Right cardiac atrium (tissue), 5 donors: ENCODE measurements around the gene FGF6. TPM values are rescaled to one million over a fixed set of nuclear protein-coding genes. Genes with fewer than 3 reads are reported as not detected.

ENCODE experiments used
- ATAC-seq, 2 donors: fragments of 200-7000 bp; cut with Tn5 transposase; one replicate each; pipeline versions ENCODE4 v1.8.0 to v1.9.1; 2020; ENCODE audit warnings: moderate library complexity in 2 of 2, mild to moderate bottlenecking in 1 of 2
- DNase-seq, 3 donors: peaks; one replicate each; pipeline ENCODE4 v3.0.0-alpha.2; 2020
- H3K27ac ChIP-seq: one replicate; pipeline ENCODE4 v1.5.1; 2013; ENCODE audit warnings: mild to moderate bottlenecking, low read length, control low read depth, moderate library complexity
- H3K27me3 ChIP-seq: one replicate; pipeline ENCODE4 v1.6.1; 2013; ENCODE audit not compliant: control insufficient read depth, insufficient read depth
- H3K4me1 ChIP-seq: one replicate; pipeline ENCODE4 v1.6.1; 2013; ENCODE audit warnings: low read length; ENCODE audit not compliant: control insufficient read depth, insufficient read depth
- H3K4me3 ChIP-seq: one replicate; pipeline ENCODE4 v1.5.1; 2013; ENCODE audit warnings: low read length, control low read depth
- H3K9me3 ChIP-seq: one replicate; pipeline ENCODE4 v1.6.1; 2013; ENCODE audit warnings: low read length; ENCODE audit not compliant: control insufficient read depth
- WGBS: extraction: QIAGEN DNeasy Blood & Tissue Kit; methylation state at CpG from one replicate; pipeline ENCODE4 v1.1.7; 2013; 5-methylcytosine and 5-hydroxymethylcytosine counted together
- intact Hi-C, 4 donors: fragments of 100-400 bp; cut with DNase I; formaldehyde crosslinking; loops; one replicate each; pipeline versions ENCODE4 v1.11.0 to v1.14.0; 2022 to 2023
- long read RNA-seq, 4 donors: library from polyadenylated mRNA; unstranded; transcript quantifications; one replicate each; pipeline ENCODE4 v2.0.0, GENCODE V29; 2020 to 2021
- polyA plus RNA-seq: library from polyadenylated mRNA; stranded (reverse); fragments of 200-250 nt; gene quantifications from one replicate; pipeline ENCODE4 v1.2.3, GENCODE V29; 2013
- total RNA-seq, 4 donors: library from RNA; stranded (reverse); fragmentation: NEBNext Ultra II Directional; extraction: Animal tissue kit (Norgen Biotek cat#: 25700); gene quantifications; one replicate each; pipeline ENCODE4 v1.2.1, GENCODE V29; 2021
- donor health status: healthy with polysubstance abuse.
- donor health status: DM: no; HTN: yes; CAD: no.
- donor health status: DM: no; HTN: no; CAD: no.
- donor health status: DM: no; HTN: yes; CAD: no; lungs with severe emphysema.
- donor health status: DM: yes; HTN: yes; CAD: no.

The FGF6 gene
- total RNA-seq (not detected), polyA plus RNA-seq (not detected)
- long read RNA-seq, donor 1: 0 reads
- long read RNA-seq, donor 2: 0 reads
- long read RNA-seq, donor 3: 0 reads
- long read RNA-seq, donor 4: 0 reads

GRCh38 chr12:4445156-4446101 lies at the start of gene FGF6:
Gene FGF6, minus strand, starts transcription at chr12:4445815. Its CDS starts 245 bp downstream, at chr12:4445570.
- no peak for ATAC-seq
- Histone ChIP-seq H3K27ac (no peak within 1 kb of the TSS), H3K27me3 (no peaks in the 10 kb centered on the region), H3K9me3 (no peaks in the 10 kb centered on the region), H3K4me1 (peaks cover 2% of the 10 kb centered on the region), H3K4me3 (no peak within 1 kb of the TSS)
- DNase-seq: no peak
- intact Hi-C loops: no loop called here
- 89% methylated on average over 42 of the region's 42 CpGs for WGBS

- Histone ChIP-seq H3K9me3 (no peaks in the 10 kb centered on the region), H3K27me3 (no peaks in the 10 kb centered on the region), H3K27ac (no peak overlapping the region), H3K4me3 (no peak overlapping the region), H3K4me1 (no peaks in the 10 kb centered on the region)
- DNase-seq: no peak
- intact Hi-C loops: no loop called here
- WGBS: 81% methylated on average over 1 of the region's 1 CpG
- ATAC-seq: no peak
Measured at GRCh38 chr12:4490973-4491372, 45.4 kb upstream of the FGF6 start.

- no peaks in the 10 kb centered on the region for H3K9me3 ChIP-seq
- no peak for DNase-seq
- no peaks in the 10 kb centered on the region for H3K4me1 ChIP-seq
- H3K27me3 ChIP-seq: no peaks in the 10 kb centered on the region
- intact Hi-C loops: no loop called here
- no peak overlapping the region for H3K4me3 ChIP-seq
- H3K27ac ChIP-seq: no peak overlapping the region
- no peak for ATAC-seq
- 73% methylated on average over 2 of the region's 2 CpGs for WGBS
Measured at GRCh38 chr12:4489556-4489955, 43.9 kb upstream of the FGF6 start.

- DNase-seq: no peak
- Histone ChIP-seq H3K9me3 (no peaks in the 10 kb centered on the region), H3K27ac (no peak overlapping the region), H3K4me1 (no peaks in the 10 kb centered on the region), H3K27me3 (no peaks in the 10 kb centered on the region), H3K4me3 (no peak overlapping the region)
- intact Hi-C loops: no loop called here
- WGBS: 70% methylated on average over 2 of the region's 2 CpGs
- no peak for ATAC-seq
Measured at GRCh38 chr12:4486980-4487379, 41.4 kb upstream of the FGF6 start.

GRCh38 chr12:4486049-4486699 lies 40.6 kb upstream of the FGF6 start:
- no peak for ATAC-seq
- WGBS: 75% methylated on average over 4 of the region's 4 CpGs
- intact Hi-C loops: no loop called here

GRCh38 chr12:4483885-4484823 lies 38.5 kb upstream of the FGF6 start:
- Histone ChIP-seq H3K4me3 (no peak overlapping the region), H3K4me1 (no peaks in the 10 kb centered on the region), H3K27me3 (no peaks in the 10 kb centered on the region), H3K27ac (no peak overlapping the region), H3K9me3 (no peaks in the 10 kb centered on the region)
- intact Hi-C loops: no loop called here
- DNase-seq (no peak), ATAC-seq (no peak)
- whole genome bisulfite sequencing: 68% methylated on average over 4 of the region's 4 CpGs

More at GRCh38 chr12:4486049-4486699, 40.6 kb upstream of the FGF6 start:
- Histone ChIP-seq H3K27me3 (no peaks in the 10 kb centered on the region), H3K27ac (no peak overlapping the region), H3K4me1 (no peaks in the 10 kb centered on the region), H3K9me3 (no peaks in the 10 kb centered on the region), H3K4me3 (no peak overlapping the region)
- DNase-seq: no peak

GRCh38 chr12:4482936-4483335 lies 37.3 kb upstream of the FGF6 start:
- no peak for DNase-seq
- no peaks in the 10 kb centered on the region for H3K4me1 ChIP-seq
- 73% methylated on average over 7 of the region's 7 CpGs for WGBS
- no peak for ATAC-seq
- H3K27ac ChIP-seq: no peak overlapping the region
- intact Hi-C loops: no loop called here
- no peaks in the 10 kb centered on the region for H3K9me3 ChIP-seq
- no peaks in the 10 kb centered on the region for H3K27me3 ChIP-seq
- H3K4me3 ChIP-seq: no peak overlapping the region

- Histone ChIP-seq H3K4me1 (no peaks in the 10 kb centered on the region), H3K9me3 (no peaks in the 10 kb centered on the region), H3K27ac (no peak overlapping the region), H3K4me3 (no peak overlapping the region), H3K27me3 (no peaks in the 10 kb centered on the region)
- ATAC-seq: no peak
- intact Hi-C loops: no loop called here
- 71% methylated on average over 3 of the region's 3 CpGs for WGBS
- DNase-seq: no peak
Measured at GRCh38 chr12:4478933-4479332, 33.3 kb upstream of the FGF6 start.

- Histone ChIP-seq H3K27ac (no peak overlapping the region), H3K27me3 (no peaks in the 10 kb centered on the region), H3K4me3 (no peak overlapping the region), H3K9me3 (no peaks in the 10 kb centered on the region), H3K4me1 (no peaks in the 10 kb centered on the region)
- ATAC-seq (no peak), DNase-seq (no peak)
- intact Hi-C loops: no loop called here
- 71% methylated on average over 2 of the region's 2 CpGs for WGBS
Measured at GRCh38 chr12:4477129-4477528, 31.5 kb upstream of the FGF6 start.

- no peak overlapping the region for H3K27ac ChIP-seq
- WGBS: 59% methylated on average over 2 of the region's 2 CpGs
- no peaks in the 10 kb centered on the region for H3K9me3 ChIP-seq
- ATAC-seq: no peak
- DNase-seq: no peak
- H3K4me3 ChIP-seq: no peak overlapping the region
- H3K27me3 ChIP-seq: no peaks in the 10 kb centered on the region
- no peaks in the 10 kb centered on the region for H3K4me1 ChIP-seq
- intact Hi-C loops: no loop called here
Measured at GRCh38 chr12:4472046-4472445, 26.4 kb upstream of the FGF6 start.
